ENCODE results near the gene ALDH3B2. TPM values are rescaled to one million over a fixed set of nuclear protein-coding genes. Genes with fewer than 3 reads are reported as not detected.

The ALDH3B2 gene
- total RNA-seq, 1 experiment from 2014 or later: not detected

- H3K4me1 ChIP-seq (ENCODE audit: control insufficient read depth, insufficient read depth, low read length): no peaks in the 10 kb centered on the region
- H3K27me3 ChIP-seq (ENCODE audit: control insufficient read depth, insufficient read depth, low read length): no peaks in the 10 kb centered on the region
- in situ Hi-C loops (cut with HindIII; ENCODE audit: low pct_unique_long_range_greater_than_20kb, low sequenced_read_pairs) (no loop called here), intact Hi-C loops (cut with micrococcal nuclease; ENCODE audit: unreplicated experiment) (loop anchor here (10.0 kb wide), 1 partner anchor 60 kb away; no protein-coding TSS in a partner anchor)
- CTCF ChIA-PET: interaction anchor here (0.6 to 1.4 kb wide), 3 partner anchors 15 to 67 kb away, joined by 4 to 9 read pairs (median 5); no protein-coding TSS in a partner anchor
- BruUV-seq (replicated peaks): no TSS peak
- POLR2A ChIA-PET: interaction anchor here (0.6 kb wide), 1 partner anchor 282 kb away, joined by 8 read pairs; no protein-coding TSS in a partner anchor
- H3K9me3 ChIP-seq (ENCODE audit: control insufficient read depth, insufficient read depth, low read depth, low read length): no peaks in the 10 kb centered on the region
- no peak for DNase-seq (ENCODE audit: low read depth, low spot score)
- no peak for ATAC-seq
- no peak for TF ChIP-seq POLR2AphosphoS5 (IDR thresholded peaks at IDR 0.05; ENCODE audit: low read depth, low read length)
- H3K36me3 ChIP-seq (ENCODE audit: control insufficient read depth, insufficient read depth, low read length): no peaks in the 10 kb centered on the region
- H3K27ac ChIP-seq (ENCODE audit: low read length): no peak overlapping the region
- no peak overlapping the region for H3K4me3 ChIP-seq (ENCODE audit: low read depth in 2 of 2, low read length in 2 of 2)
Measured at GRCh38 chr11:67644472-67645418, 29.7 kb downstream of the ALDH3B2 start.

- in situ Hi-C loops (cut with HindIII; ENCODE audit: low pct_unique_long_range_greater_than_20kb, low sequenced_read_pairs) (no loop called here), intact Hi-C loops (cut with micrococcal nuclease; ENCODE audit: unreplicated experiment) (loop anchor here (10.0 kb wide), 1 partner anchor 61 kb away; no protein-coding TSS in a partner anchor)
- Histone ChIP-seq H3K27me3 (ENCODE audit: control insufficient read depth, insufficient read depth, low read length) (no peaks in the 10 kb centered on the region), H3K36me3 (ENCODE audit: control insufficient read depth, insufficient read depth, low read length) (no peaks in the 10 kb centered on the region), H3K9me3 (ENCODE audit: control insufficient read depth, insufficient read depth, low read depth, low read length) (no peaks in the 10 kb centered on the region), H3K27ac (ENCODE audit: low read length) (no peak overlapping the region), H3K4me1 (ENCODE audit: control insufficient read depth, insufficient read depth, low read length) (no peaks in the 10 kb centered on the region), H3K4me3 (ENCODE audit: low read depth in 2 of 2, low read length in 2 of 2) (no peak overlapping the region)
- no TSS peak for BruUV-seq (replicated peaks)
- no peak for ATAC-seq
- POLR2A ChIA-PET: no interaction called here
- TF ChIP-seq REST (IDR thresholded peaks at IDR 0.05; ENCODE audit: insufficient read depth in 1 of 2, low read depth in 2 of 2, low read length in 1 of 2): no peak
- peak; percentile 64 for TF ChIP-seq CTCF (IDR thresholded peaks at IDR 0.05)
- TF ChIP-seq POLR2AphosphoS5 (IDR thresholded peaks at IDR 0.05; ENCODE audit: low read depth, low read length): no peak
- no peak for TF ChIP-seq SIN3A (IDR thresholded peaks at IDR 0.05; ENCODE audit: borderline replicate concordance, insufficient read depth, low read depth, low read length)
- no peak for TF ChIP-seq TCF7L2 (IDR thresholded peaks at IDR 0.05; ENCODE audit: low read depth, low read length)
- CTCF ChIA-PET: no interaction called here
- DNase-seq (ENCODE audit: low read depth, low spot score): no peak
Measured at GRCh38 chr11:67644042-67644441, 30.4 kb downstream of the ALDH3B2 start.

All from Panc1 (cell line).